Activated T-cell treated with anti-CD3 and anti-CD28 coated beads, Interleukin-2, amount 50 U/mL, for 24 hours (primary cell): ENCODE results near the gene SPEG.

Experiments used
- DNase-seq: peaks from one replicate; pipeline ENCODE4 v3.0.0-alpha.2; 2020
- H3K27ac Mint-ChIP-seq: 2 replicates; pipeline ENCODE4 v1.8.0; 2020; ENCODE audit warnings: mild to moderate bottlenecking, mixed read lengths
- H3K27me3 Mint-ChIP-seq: 2 replicates; pipeline ENCODE4 v1.8.0; 2020; ENCODE audit warnings: mixed read lengths
- H3K36me3 Mint-ChIP-seq: 2 replicates; pipeline ENCODE4 v1.8.0; 2020; ENCODE audit warnings: low read depth, mixed read lengths
- H3K4me1 Mint-ChIP-seq: 2 replicates; pipeline ENCODE4 v1.8.0; 2020; ENCODE audit warnings: low read depth, mixed read lengths
- H3K4me3 Mint-ChIP-seq: 2 replicates; pipeline ENCODE4 v1.8.0; 2020; ENCODE audit warnings: mild to moderate bottlenecking, moderate library complexity, mixed read lengths
- H3K9me3 Mint-ChIP-seq: 2 replicates; pipeline ENCODE4 v1.8.0; 2020; ENCODE audit warnings: mixed read lengths

Gene SPEG

DNA sequence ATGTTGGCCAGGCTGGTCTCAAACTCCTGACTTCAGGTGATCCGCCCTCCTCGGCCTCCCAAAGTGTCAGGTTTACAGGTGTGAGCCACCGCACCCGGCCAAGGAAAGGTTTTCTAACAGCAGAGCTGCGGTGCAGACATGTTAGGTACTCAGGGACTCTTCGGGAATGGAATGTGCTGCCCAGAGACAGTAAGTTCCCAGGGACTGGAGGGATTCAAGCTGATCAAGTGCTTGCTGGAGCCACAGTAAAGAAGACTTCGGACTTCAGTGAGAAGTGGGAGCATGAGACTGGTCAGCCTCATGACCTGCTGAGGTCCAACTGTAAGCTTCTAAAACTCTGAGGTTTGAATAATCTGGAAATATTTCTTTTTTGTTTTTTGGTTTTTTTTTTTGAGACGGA lies 24.3 kb upstream of the SPEG start:
- H3K4me1 Mint-ChIP-seq: no peaks in the 10 kb centered on the region
- H3K4me3 Mint-ChIP-seq: no peak overlapping the region
- peaks cover 5% of the 10 kb centered on the region for H3K9me3 Mint-ChIP-seq
- no peak overlapping the region for H3K27ac Mint-ChIP-seq
- DNase-seq: no peak
- H3K36me3 Mint-ChIP-seq: no peaks in the 10 kb centered on the region
- peaks cover 25% of the 10 kb centered on the region for H3K27me3 Mint-ChIP-seq

DNA sequence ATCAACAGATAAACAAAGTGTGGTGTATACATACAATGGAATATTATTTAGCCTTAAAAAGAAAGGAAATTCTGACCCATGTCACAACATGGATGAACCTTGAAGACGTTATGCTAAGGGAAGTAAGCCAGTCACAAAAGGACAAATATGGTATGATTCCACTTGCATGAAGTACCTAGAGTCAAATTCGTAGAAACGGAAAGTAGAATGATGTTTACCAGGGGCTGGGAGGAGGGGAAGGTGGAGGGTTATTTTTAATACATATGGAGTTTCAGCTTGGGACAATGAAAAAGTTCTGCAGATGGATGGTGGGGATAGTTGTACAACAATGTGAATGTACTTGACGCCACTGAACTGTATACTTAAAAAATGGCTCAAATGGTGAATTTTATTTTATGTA lies 19.8 kb upstream of the SPEG start:
- Mint-ChIP-seq H3K4me1 (peaks cover 5% of the 10 kb centered on the region), H3K36me3 (no peaks in the 10 kb centered on the region), H3K27ac (no peak overlapping the region), H3K27me3 (peaks cover 41% of the 10 kb centered on the region), H3K4me3 (no peak overlapping the region), H3K9me3 (peaks cover 5% of the 10 kb centered on the region)
- no peak for DNase-seq

GRCh38 chr2:219415580-219416234 lies 18.9 kb upstream of the SPEG start:
- no peak for DNase-seq
- no peak overlapping the region for H3K27ac Mint-ChIP-seq
- no peaks in the 10 kb centered on the region for H3K36me3 Mint-ChIP-seq
- H3K4me3 Mint-ChIP-seq: no peak overlapping the region
- H3K27me3 Mint-ChIP-seq: peaks cover 49% of the 10 kb centered on the region
- peaks cover 5% of the 10 kb centered on the region for H3K9me3 Mint-ChIP-seq
- peaks cover 5% of the 10 kb centered on the region for H3K4me1 Mint-ChIP-seq

GRCh38 chr2:219416235-219416602 lies 18.4 kb upstream of the SPEG start:
- Mint-ChIP-seq H3K9me3 (peaks cover 5% of the 10 kb centered on the region), H3K27me3 (peaks cover 54% of the 10 kb centered on the region), H3K36me3 (no peaks in the 10 kb centered on the region), H3K27ac (no peak overlapping the region), H3K4me1 (peaks cover 5% of the 10 kb centered on the region), H3K4me3 (no peak overlapping the region)
- DNase-seq: no peak

GRCh38 chr2:219416938-219417337 lies 17.7 kb upstream of the SPEG start:
- H3K27me3 Mint-ChIP-seq: peaks cover 51% of the 10 kb centered on the region
- H3K4me1 Mint-ChIP-seq: peaks cover 5% of the 10 kb centered on the region
- peaks cover 2% of the 10 kb centered on the region for H3K9me3 Mint-ChIP-seq
- DNase-seq: no peak
- no peak overlapping the region for H3K4me3 Mint-ChIP-seq
- no peak overlapping the region for H3K27ac Mint-ChIP-seq
- H3K36me3 Mint-ChIP-seq: no peaks in the 10 kb centered on the region

- H3K27me3 Mint-ChIP-seq: peaks cover 50% of the 10 kb centered on the region
- peaks cover 5% of the 10 kb centered on the region for H3K4me1 Mint-ChIP-seq
- H3K4me3 Mint-ChIP-seq: no peak overlapping the region
- peaks cover 2% of the 10 kb centered on the region for H3K9me3 Mint-ChIP-seq
- no peaks in the 10 kb centered on the region for H3K36me3 Mint-ChIP-seq
- DNase-seq: no peak
- H3K27ac Mint-ChIP-seq: no peak overlapping the region
Observed at GRCh38 chr2:219417374-219417773, 17.3 kb upstream of the SPEG start.

GRCh38 chr2:219418155-219419011 lies 16.3 kb upstream of the SPEG start, which contains the start of gene DES:
TSS of gene DES (plus strand) at chr2:219418377. CDS start at chr2:219418463, 86 bp downstream.
- H3K4me1 Mint-ChIP-seq: peaks cover 5% of the 10 kb centered on the region

DNA sequence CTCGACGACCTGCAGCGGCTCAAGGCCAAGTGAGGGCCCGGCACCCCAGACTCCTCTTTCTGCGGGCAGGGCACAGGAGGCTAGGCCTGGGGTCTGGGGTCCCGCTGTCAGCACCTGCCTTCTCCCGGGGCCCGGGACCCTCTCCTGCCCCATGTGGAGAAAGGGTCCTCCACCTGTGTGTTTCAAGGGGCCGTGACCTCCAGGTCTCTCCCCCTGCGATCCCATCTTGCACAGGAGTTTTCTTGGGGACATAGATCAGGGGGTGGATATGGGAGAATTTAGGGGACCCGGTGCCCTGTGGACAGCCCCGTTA lies 15.7 kb upstream of the SPEG start:
- Mint-ChIP-seq H3K9me3 (no peaks in the 10 kb centered on the region), H3K4me1 (peaks cover 5% of the 10 kb centered on the region), H3K27me3 (peaks cover 41% of the 10 kb centered on the region), H3K27ac (no peak overlapping the region), H3K36me3 (no peaks in the 10 kb centered on the region), H3K4me3 (no peak overlapping the region)
- DNase-seq: no peak

More at GRCh38 chr2:219418155-219419011, 16.3 kb upstream of the SPEG start, which contains the start of gene DES:
- Mint-ChIP-seq H3K4me3 (no peak within 1 kb of the TSS), H3K27me3 (peaks cover 47% of the 10 kb centered on the region), H3K9me3 (no peaks in the 10 kb centered on the region), H3K36me3 (no peaks in the 10 kb centered on the region), H3K27ac (no peak within 1 kb of the TSS)
- DNase-seq: no peak

- no peak overlapping the region for H3K4me3 Mint-ChIP-seq
- no peaks in the 10 kb centered on the region for H3K9me3 Mint-ChIP-seq
- H3K27ac Mint-ChIP-seq: no peak overlapping the region
- H3K4me1 Mint-ChIP-seq: peaks cover 5% of the 10 kb centered on the region
- no peaks in the 10 kb centered on the region for H3K36me3 Mint-ChIP-seq
- no peak for DNase-seq
- H3K27me3 Mint-ChIP-seq: peaks cover 41% of the 10 kb centered on the region
Observed at GRCh38 chr2:219419331-219420197, 15.1 kb upstream of the SPEG start.

DNA sequence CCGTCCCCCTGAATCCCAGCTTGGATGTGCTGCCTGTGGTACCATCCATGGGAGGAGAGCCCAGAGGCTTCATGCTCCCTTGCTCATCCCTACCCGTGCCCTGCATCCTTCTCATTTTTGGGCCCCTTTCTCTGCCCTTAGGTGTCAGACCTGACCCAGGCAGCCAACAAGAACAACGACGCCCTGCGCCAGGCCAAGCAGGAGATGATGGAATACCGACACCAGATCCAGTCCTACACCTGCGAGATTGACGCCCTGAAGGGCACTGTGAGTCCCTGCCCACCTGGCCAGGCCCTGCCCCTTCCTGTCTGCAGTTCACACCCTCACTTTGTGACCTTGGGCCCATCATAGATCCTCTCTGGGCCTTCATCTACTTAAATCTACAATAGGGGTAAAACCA lies 14.0 kb upstream of the SPEG start:
- H3K27ac Mint-ChIP-seq: no peak overlapping the region
- no peak overlapping the region for H3K4me3 Mint-ChIP-seq
- H3K4me1 Mint-ChIP-seq: peaks cover 5% of the 10 kb centered on the region
- no peaks in the 10 kb centered on the region for H3K9me3 Mint-ChIP-seq
- H3K36me3 Mint-ChIP-seq: no peaks in the 10 kb centered on the region
- H3K27me3 Mint-ChIP-seq: peaks cover 42% of the 10 kb centered on the region
- no peak for DNase-seq

DNA sequence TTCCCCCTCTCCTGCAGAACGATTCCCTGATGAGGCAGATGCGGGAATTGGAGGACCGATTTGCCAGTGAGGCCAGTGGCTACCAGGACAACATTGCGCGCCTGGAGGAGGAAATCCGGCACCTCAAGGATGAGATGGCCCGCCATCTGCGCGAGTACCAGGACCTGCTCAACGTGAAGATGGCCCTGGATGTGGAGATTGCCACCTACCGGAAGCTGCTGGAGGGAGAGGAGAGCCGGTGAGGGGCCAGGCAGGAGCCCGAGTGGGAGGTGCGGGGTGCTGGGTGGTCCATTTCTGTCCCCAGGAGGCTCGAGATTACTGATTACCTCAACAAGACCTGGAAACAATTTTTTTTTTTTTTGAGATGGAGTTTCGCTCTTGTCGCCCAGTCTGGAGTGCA lies 13.3 kb upstream of the SPEG start:
- no peak overlapping the region for H3K27ac Mint-ChIP-seq
- H3K4me1 Mint-ChIP-seq: peaks cover 5% of the 10 kb centered on the region
- peaks cover 42% of the 10 kb centered on the region for H3K27me3 Mint-ChIP-seq
- no peak for DNase-seq
- H3K36me3 Mint-ChIP-seq: no peaks in the 10 kb centered on the region
- H3K9me3 Mint-ChIP-seq: no peaks in the 10 kb centered on the region
- no peak overlapping the region for H3K4me3 Mint-ChIP-seq

DNA sequence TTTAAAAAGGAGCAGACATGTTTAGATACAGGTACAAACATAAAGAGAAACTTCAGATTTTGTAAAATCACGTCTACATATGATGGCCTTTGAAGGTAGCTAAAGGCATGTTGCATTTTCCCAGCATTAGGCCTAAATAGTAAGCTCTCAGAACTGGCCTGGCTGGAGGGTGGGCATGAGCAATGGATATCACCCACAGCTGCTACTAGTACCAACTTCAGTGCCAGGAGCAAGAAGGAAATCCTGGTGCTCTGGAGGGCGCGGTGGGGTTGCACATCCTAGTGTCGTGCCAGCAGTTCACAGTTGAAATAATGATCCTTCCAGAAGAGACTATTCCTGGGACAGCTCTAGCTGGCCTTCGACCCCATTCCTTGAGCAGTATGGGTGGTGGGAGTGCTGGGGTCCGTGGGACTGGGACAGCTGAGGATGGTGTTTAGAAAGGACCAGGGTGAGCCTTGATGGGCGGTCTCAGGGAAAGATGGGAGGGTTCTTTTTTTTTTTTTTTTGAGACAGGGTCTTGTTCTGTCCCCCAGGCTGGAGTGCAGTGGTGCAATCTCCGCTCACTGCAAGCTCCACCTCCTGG lies 11.6 kb upstream of the SPEG start:
- H3K4me3 Mint-ChIP-seq: no peak overlapping the region
- H3K36me3 Mint-ChIP-seq: no peaks in the 10 kb centered on the region
- H3K27me3 Mint-ChIP-seq: peaks cover 43% of the 10 kb centered on the region
- no peak overlapping the region for H3K27ac Mint-ChIP-seq
- H3K4me1 Mint-ChIP-seq: peaks cover 2% of the 10 kb centered on the region
- no peak for DNase-seq
- H3K9me3 Mint-ChIP-seq: no peaks in the 10 kb centered on the region

DNA sequence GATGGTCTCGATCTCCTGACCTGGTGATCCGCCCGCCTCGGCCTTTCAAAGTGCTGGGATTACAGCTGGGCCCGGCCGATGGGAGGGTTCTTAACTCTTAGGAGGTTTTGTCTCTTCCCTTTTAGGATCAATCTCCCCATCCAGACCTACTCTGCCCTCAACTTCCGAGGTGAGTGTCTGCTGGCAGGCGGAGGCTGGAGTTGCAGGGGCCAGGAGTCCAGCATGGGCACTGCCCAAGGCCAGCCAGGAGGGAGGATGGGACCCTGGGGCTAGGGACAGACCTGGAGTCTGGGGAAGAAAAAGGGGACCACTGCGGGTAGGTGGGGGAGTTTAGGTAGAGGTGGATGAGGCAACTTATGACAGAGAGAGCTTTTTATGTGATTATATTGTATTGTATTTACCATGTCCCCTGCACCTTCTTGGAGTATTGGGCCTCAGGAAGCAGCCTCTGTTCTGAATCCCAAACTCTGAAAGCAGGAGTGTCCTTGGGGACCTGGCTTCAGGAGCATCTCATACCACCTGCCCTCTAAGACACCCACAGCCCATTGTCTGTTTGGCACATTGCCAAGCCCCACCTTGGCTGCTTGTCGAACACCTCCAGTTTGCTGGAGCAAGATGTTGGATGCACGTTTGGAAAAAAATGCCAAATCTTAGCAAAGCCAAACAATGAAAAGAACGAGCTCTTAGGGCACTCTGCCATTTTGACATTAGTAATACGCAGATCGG lies 10.8 kb upstream of the SPEG start:
- DNase-seq: no peak
- H3K27ac Mint-ChIP-seq: no peak overlapping the region
- no peaks in the 10 kb centered on the region for H3K9me3 Mint-ChIP-seq
- no peaks in the 10 kb centered on the region for H3K36me3 Mint-ChIP-seq
- no peak overlapping the region for H3K4me3 Mint-ChIP-seq
- peaks cover 2% of the 10 kb centered on the region for H3K4me1 Mint-ChIP-seq
- H3K27me3 Mint-ChIP-seq: peaks cover 40% of the 10 kb centered on the region
